ENCODE measurements around the gene GMPPA.

DNA sequence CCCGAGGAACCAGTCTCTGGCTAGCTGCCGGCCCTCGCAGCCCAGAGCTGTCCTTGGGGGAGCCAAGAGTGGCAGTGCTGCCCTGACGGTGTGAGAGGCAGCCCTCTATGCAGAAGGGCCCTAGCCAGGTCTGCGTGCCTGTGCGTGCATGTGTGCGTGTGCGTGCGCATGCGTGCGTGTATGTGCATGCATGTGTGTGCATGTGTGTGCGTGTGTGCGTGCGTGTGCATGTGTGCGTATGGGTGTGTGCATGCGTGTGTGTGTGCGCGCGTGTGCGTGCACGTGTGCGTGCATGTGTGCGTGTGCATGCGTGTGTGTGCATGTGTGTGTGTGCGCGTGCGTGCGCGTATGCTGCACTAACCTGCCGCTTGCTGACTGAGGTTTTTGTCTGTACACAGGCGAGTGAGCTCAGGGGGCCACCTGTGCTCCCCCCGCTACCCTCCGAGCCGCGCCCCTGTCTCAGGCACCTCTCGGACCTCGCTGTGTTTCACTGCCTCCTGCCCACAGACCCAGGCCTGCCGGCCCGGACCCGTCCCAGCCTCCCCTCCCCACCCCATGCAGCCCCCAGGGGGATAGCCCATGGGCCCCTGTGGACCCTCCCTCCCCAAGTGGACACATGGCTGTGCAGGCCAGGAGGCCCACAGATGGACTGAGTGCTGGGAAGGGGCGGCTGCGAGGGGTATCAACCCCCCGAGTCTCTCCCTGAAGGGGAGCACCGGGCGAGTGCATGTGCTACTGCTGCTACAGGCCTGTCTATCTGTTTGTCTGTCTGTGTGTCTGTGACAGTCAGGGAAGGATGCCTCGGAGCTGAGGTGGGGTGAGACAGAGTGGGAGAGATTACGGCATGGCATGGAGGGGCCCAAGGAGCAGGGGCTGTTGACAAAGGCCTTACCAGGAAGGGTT lies 32.8 kb upstream of the GMPPA start:
- no peak for TF ChIP-seq CTCF (IDR thresholded peaks at IDR 0.05)
- no peak for TF ChIP-seq POLR2A (IDR thresholded peaks at IDR 0.05)
- no peak for TF ChIP-seq POLR2AphosphoS5 (IDR thresholded peaks at IDR 0.05)
- no peak for TF ChIP-seq EP300 (IDR thresholded peaks at IDR 0.05)
